Stimulated activated CD4-positive, alpha-beta T cell treated with anti-CD3 and anti-CD28 coated beads, Interleukin-1b, Interleukin-23, amount 100 ng/mL, for 1 hour (primary cell): ENCODE measurements around the gene ASIP.
"Not testable (repeated sequence)": the region's sequence is repeated elsewhere in the genome, so short reads cannot be mapped to it uniquely, and the experiment has no call there.

Experiments used
- DNase-seq, 2 donors: peaks; one replicate each; pipeline ENCODE4 v3.0.0-alpha.2; 2020; ENCODE audit warnings: low read depth in 2 of 2

ASIP gene, protein sequence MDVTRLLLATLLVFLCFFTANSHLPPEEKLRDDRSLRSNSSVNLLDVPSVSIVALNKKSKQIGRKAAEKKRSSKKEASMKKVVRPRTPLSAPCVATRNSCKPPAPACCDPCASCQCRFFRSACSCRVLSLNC

GRCh38 chr20:34240693-34241615 lies at the start of gene ASIP:
Gene ASIP, plus strand, starts transcription at chr20:34241423. Its CDS starts 18,952 bp downstream, at chr20:34260375.
- no peak for DNase-seq

- DNase-seq = no peak
Measured at GRCh38 chr20:34193051-34193450, 48.2 kb upstream of the ASIP start.

- no peak for DNase-seq
Measured at GRCh38 chr20:34199183-34199582, 42.0 kb upstream of the ASIP start.

- DNase-seq = no peak
Measured at GRCh38 chr20:34200023-34200422, 41.2 kb upstream of the ASIP start.

DNA sequence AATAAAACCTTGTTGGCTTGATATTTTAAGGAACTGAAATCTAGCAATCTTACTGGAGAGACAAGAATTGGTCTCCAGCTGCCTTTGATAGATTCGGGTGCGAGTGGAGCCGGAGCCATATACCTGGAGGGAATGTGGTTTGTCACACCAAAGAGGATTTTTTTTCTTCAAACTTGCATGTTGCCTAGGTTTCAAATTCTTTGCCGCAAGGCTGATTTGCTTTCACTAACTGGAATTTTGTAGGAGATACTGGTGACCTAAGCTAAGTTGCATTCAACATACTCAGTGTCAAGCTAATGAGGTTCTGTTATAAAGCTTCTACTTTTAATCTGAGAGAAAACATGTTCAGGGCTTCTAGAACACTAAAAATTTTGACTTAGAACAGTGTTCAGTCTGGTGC lies 39.7 kb upstream of the ASIP start:
- DNase-seq = no peak

DNA sequence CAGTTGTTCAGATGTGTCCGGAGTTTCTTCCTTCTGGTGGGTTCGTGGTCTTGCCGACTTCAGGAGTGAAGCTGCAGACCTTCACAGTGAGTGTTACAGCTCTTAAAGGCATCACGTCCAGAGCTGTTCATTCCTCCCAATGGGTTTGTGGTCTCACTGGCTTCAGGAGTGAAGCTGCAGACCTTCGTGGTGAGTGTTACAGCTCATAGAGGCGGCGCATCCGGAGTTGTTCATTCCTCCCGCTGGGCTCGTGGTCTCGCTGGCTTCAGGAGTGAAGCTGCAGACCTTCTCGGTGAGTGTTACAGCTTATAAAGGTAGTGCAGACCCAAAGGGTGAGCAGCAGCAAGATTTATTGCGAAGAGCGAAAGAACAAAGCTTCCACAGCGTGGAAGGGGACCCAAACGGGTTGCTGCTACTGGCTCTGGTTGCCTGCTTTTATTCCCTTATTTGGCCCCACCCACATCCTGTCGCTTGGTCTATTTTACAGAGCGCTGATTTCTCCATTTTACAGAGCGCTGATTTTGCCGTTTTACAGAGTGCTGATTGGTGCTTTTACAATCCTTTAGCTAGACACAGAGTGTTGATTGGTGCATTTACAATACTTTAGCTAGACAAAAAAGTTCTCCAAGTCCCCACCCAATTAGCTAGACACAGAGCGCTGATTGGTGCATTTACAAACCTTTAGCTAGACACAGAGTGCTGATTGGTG lies 35.9 kb upstream of the ASIP start:
- DNase-seq = not testable (repeated sequence)

GRCh38 chr20:34209111-34209510 lies 32.1 kb upstream of the ASIP start:
- no peak for DNase-seq

DNA sequence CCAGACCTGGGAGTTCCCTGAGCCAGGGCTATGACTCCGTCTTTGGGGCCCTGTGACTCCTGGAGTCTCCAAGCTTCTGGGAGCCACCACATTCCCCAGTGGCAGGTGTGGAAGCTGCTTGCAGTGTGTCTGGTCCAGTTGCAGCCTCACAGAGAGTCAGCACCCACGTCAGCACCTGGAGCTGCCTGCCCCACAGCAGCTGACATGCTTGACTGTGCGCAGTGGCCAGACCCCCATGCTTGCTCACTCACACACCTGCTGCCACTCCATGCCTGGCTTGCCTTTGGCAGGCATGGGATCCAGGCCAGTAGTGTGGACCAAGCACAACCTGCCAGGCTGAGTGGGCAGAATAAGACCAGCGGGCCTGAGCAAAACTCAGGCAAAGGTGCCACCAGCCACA lies 31.0 kb upstream of the ASIP start:
- no peak for DNase-seq

- DNase-seq = no peak
Measured at GRCh38 chr20:34211591-34211990, 29.6 kb upstream of the ASIP start.

DNA sequence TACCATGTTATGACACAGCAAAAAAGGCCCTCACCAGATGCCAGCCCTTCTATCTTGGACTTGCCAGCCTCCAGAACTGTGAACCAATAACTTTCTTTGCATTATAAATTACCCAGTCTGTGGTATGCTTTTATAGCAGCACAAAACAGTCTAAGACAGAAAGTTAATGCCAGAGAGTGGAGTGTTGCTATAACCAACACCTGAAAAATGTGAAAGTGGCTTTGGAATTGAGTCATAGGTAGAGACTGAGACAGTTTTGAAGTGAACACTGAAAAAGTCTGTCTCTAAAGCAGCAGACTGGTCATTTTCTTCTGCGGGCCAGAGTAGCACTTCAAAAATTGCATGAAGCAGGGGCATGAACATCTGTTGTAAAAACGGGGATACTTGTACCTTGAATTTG lies 28.0 kb upstream of the ASIP start:
- DNase-seq = no peak

GRCh38 chr20:34215711-34216381 lies 25.4 kb upstream of the ASIP start:
- DNase-seq = peak in 1 of 2 donors; percentile 24

DNA sequence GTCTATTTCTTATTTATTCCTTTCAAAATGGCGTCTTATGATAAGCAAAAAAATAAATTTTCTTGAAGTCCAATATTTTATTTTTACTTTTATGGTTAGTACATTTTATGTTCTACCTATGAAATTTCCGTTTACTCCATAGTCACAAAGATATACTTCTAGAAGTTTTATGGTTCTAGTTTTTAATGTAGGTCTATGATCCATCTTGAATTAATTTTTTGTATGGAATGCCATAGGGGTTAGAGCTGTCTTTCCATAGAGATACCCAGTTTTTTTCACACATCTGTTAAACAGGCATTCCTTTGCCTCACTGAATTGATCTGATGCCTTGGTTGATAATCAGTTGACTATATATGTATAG lies 24.9 kb upstream of the ASIP start:
- no peak for DNase-seq

GRCh38 chr20:34220561-34220960 lies 20.7 kb upstream of the ASIP start:
- DNase-seq = no peak

DNA sequence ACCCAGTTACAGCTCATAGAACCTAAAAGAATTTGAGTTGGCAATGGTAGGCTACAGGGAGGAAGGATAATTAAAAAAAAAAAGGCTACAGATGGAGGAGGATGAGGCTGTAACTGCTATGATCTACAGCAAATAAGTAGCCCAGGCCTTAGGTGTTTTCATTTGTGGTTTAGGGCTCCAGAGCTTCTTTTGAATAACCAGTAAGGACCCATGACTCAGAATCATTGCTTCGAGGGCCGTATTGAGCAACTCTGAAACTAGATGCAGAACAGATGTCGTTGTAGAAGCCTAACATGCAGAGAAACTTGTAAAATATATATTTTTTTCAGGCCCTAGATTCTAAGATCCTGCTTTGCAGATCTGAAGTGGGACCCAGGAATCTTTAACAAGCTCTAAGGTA lies 19.0 kb upstream of the ASIP start:
- DNase-seq = no peak

GRCh38 chr20:34224251-34224650 lies 17.0 kb upstream of the ASIP start:
- not testable (repeated sequence) for DNase-seq

DNA sequence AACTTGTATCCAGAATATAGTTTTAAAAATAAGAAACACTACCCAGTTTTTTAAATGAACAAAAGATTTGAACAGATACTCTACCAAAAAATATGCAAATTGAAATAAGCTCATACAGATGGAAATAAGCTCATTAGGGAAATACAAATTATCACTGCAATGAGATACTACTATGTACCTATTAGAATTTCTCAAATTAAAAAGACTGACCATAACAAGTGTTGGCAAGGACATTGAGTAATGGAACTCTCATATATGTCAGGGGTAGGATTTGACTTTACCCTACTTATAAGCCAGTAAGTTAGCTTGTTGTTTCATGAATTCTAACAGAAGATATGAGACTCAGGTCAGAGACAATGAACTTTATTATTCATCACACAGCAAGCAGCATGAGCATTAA lies 9.6 kb upstream of the ASIP start:
- DNase-seq = no peak

DNA sequence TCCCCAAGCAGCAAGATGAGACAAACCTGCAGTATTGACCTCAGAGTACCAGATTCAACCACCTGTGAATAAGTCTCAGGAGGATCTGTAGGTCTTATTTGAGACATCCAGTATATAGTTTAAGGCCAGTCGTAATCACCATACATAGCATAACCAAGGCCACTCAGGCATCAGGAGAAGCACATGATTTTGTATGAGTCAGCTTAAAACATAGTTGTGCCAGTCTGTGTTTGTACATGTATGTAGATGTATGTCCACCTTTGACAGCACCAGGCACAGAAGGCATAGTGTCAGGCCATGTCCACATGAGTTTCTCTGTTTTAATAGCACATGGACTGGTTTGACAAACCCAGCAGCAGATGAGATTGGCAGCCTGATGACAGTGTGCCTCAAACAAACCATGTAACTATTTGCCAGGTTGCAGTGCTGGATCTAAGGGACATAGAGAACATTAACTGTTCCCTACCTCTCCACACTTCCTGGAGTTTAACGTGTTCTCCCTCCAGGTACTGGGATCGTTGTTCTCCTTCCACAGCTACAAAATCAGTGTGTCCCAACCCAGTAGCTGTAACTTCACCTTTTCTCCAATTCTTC lies 8.6 kb upstream of the ASIP start:
- no peak for DNase-seq

DNA sequence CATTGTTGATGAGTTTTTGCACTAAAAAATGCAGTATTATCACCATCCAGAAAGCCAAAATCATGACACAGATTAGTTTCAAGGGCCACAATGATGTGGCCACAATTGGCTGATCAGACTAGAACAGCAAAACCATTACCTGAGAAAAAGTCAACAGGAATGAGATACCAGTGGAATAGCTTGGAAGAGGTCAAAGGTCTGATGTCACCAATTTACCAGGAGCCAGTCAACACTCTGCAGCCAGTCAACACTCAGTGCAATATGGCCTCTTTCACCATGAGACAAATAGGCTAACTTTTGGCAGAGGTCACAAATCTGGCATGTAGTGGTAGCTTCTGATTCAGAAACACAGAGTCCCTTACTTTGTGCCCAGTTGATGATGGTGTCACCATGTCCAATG lies 7.5 kb upstream of the ASIP start:
- no peak for DNase-seq

GRCh38 chr20:34235875-34236274 lies 5.3 kb upstream of the ASIP start:
- DNase-seq = no peak

DNA sequence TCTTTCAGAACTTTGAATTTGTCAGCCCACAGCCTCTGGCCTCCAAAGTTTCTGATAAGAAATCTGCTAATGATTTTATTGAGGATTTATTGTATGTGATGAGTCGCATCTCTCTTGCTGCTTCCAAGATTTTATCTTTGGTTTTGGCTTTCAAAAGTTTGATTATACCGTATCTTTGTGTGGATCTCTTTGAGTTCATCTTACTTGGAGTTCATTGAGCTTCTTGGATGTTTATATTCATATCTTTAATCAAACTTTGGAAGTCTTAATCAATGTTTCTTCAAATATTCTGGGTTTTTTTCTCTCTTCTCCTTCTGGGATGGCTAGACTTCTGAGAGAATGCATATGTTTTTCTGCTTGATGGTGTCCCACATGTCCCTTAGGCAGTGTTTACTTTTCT lies 3.3 kb upstream of the ASIP start:
- no peak for DNase-seq

DNA sequence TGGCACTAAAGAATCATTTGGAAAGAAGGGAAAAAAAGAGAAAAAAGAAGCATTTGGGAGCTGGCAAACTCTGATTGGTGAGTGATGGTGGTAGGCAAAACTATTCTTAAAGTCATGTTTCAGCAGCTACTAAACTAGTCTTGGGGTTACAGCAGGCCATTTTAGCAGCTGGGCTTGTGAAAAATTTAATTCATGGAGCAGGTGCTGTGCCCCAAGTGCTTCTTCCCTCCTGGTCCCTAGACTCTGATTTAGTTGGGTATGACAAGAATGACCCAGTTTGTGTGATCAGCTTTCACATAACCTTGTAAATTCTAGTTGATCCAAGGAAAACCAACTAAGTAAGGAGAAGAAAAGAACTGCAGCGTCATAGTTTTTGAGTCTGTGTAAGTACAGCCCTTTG lies 1.1 kb upstream of the ASIP start:
- DNase-seq = no peak

- not testable (repeated sequence) for DNase-seq
Measured at GRCh38 chr20:34242015-34242414, 792 bp downstream of the ASIP start.
